ENCODE results near the gene NRN1.

Gene NRN1

DNA sequence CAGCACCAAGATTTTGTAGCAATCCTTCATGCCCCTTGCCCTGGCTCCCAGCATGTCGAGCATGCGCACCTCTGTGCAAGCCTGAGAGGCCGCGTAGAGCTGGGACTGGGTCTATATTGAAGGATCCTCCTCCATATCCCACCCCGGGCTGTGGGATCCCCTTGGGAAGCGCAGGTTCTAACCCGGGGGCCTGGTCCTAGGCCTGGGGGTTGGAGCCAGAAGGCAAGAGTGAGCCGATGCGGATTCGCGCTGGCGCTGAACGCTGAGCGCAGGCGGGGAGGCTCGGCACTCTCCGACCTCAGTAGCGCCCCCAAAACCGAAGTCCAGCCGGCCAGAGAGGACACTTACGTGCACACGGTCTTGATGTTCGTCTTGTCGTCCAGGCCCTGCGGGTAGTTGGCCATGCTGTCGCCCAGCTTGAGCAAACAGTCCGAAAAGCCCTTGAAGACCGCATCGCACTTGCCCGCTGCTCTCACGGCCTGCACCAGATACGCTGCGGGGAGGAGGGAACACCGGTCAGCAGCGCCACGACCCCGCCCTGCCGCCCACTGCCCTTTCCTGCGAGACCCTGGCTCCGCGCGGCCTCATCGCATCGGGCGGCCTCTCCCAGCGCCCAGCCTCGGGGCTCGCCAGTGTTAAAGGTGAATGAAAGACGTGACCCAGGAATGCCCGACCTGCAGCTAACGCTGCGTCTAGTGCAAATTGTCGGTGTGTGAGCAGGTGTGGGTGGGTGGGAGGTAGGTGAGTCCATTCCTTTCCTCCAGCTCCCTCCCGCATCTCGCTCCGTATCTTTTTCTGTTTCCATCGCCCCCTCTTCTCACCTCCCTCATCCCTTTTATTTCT, 4.5 kb downstream of the NRN1 start:
- no peak for DNase-seq (ENCODE audit: low read depth in 2 of 2)

GRCh38 chr6:6001443-6001842, 5.3 kb downstream of the NRN1 start:
- no peak for DNase-seq (ENCODE audit: low read depth in 2 of 2)

DNA sequence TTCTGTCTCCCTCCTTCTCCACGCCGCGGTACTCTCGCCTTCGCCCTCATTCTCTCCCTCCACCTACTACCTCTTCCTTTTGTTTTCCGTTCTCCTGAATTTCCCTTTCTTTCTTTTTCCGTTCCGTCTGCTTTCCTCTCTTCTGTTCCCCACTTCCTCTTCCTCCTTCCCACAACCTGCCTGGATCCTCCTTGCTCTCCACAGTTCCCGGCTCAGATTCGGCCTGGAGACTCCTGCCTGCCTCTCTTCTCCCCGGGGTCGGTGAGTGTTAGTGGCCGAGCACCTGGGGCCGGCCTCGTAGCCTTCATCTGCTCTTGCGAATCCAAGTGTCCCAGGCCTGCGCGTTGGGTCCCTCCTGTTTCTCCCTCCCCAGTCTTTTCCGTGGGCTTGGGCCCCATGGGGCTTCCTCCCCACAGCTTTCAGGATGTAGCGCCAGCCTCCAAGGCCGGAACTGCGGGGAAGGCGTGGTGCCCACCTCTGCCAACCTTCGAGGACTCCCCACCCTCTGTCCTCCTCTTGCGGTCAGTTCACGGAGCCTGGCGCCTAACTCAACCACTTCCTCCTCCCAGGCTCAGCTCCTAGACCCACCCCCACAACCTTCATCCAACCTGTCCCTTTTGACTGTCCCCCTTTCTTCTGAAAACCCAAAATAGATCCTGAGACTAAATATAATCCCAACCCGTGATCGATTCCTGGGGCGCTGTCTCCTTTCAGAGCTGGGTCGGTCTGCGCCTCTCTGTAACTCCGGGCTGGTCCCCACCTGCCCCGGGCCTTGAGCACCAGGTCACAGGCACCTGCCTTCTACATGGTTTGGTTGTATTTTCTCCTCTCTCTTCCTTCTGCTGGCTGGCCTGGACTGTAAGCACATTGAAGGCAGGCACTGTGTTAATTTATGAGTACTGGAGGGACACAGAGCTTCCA, 6.8 kb downstream of the NRN1 start:
- DNase-seq (ENCODE audit: low read depth in 2 of 2): no peak

DNA sequence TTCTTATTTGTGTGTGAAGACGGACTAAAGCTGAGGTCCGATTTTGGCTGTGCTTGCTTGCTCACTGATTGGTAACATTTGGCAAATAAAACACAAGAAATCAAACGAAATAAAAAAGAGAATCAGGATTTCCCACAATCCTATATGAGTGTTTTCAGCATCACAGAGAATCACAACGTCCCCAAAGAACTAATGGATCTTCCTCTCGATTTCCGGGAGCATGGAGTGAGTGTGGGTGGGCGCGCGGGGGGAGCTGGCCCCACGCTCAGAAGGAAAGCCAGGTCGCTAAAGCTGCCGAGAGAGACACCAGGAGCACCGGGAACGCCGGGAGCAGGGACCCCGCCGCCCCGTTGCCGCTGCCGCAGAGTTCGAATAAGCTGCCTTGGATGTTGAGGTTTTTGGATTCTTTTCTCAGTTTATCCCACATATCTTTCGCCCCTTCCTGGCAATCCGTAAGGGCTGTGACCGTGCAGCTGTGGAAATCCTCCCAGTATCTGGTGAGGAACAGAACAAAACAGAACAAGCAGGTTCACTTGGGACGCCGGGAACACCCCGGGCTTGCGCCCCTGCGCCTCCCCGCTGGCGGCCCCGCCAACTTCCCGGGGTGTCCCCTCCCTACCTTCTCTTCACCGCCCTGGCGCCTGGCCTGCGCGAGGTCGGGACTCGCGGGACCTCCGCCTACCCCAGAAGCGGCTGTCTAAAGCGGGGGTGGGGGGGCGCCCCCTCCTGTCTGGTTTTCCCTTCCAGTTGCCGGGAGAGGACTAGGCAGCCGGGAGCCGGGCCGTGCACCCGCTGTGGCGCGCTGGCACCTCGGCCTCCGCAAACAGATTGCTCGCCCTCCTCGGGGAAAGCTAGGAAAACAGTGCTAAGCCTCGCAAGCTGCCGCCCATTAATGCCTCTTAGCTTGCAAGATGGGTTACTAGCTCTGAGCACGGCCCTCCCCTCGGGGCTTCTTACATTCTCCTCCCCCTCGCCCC, 7.7 kb downstream of the NRN1 start:
- no peak for DNase-seq (ENCODE audit: low read depth in 2 of 2)

DNA sequence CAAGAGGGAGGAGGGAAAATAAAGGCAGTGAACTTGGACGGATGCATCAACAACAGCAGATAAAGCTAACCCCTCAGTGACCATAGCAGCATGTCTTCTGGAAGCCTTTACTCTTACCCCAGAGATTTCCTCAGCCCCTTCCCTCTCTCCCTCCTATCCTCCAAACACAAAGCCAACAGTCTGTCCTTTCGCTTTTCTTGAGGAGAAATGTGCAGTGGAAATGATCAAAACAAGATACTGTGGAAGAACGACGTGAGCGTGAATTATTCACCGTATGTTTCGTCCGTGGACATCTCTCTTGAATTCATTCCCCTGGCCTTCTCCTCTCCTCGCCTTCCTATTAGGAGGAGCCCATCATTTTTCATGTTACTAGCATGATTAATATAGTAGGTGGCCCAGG, 8.5 kb downstream of the NRN1 start:
- DNase-seq (ENCODE audit: low read depth in 2 of 2): no peak

- no peak for DNase-seq (ENCODE audit: low read depth in 2 of 2)
These were observed 9.2 kb downstream of the NRN1 start for GRCh38 chr6:5997420-5997987.

GRCh38 chr6:5996714-5997419, 9.9 kb downstream of the NRN1 start:
- no peak for DNase-seq (ENCODE audit: low read depth in 2 of 2)

DNA sequence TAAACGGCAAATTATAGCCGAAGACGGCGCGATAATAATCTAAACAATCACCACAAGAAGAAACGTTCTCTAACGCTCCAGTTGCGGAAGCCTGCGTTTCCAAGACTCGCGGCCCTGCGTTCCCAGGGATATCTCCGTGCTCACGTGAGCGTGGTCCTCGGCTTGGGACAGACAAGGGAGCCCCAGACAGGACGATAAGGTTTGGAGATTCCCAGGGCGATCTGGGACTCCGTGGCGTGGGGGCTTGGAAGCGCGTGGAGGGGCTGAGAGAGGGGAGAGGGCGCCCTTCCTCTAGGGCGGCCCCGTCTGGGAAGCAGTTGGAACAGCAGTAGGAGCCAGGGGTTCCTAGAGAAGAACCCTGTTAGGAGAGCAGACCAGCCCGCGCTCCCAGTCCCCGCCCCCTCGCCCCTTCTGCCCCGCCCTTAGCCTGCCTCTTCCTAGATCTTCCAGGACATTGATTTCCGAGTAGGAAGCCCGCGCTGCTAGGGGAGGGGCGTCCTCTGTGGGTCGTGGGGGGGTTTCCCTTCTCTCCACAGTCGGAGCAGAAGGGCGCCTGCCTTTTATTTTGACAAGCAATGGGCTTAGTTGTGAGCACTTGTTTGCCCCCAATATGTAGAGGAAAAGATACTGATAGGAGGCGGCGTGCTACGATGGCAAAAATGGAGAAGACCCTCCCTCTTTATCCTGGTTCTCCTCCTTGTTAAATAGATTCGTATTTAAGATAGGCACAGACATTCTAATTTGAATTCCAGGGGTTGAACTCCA, 10.6 kb downstream of the NRN1 start:
- DNase-seq (ENCODE audit: low read depth in 2 of 2): no peak

DNA sequence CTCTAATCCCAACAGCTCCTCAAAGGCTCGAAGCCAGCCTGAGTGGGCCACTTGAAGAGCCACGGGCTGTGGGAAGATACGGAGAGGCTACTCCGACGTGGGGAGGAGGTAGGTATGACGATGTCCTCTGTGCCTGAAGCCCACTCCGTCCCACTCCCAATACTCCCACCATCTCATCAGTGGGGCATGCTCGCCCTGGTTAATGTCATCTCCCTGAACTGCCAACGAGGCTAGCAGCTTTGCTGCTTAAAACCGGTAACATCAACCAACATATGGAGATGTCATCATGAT, 11.1 kb downstream of the NRN1 start:
- no peak for DNase-seq (ENCODE audit: low read depth in 2 of 2)

GRCh38 chr6:5994999-5995657, 11.6 kb downstream of the NRN1 start:
- DNase-seq (ENCODE audit: low read depth in 2 of 2): no peak

GRCh38 chr6:5994234-5994998, 12.3 kb downstream of the NRN1 start:
- no peak for DNase-seq (ENCODE audit: low read depth in 2 of 2)

DNA sequence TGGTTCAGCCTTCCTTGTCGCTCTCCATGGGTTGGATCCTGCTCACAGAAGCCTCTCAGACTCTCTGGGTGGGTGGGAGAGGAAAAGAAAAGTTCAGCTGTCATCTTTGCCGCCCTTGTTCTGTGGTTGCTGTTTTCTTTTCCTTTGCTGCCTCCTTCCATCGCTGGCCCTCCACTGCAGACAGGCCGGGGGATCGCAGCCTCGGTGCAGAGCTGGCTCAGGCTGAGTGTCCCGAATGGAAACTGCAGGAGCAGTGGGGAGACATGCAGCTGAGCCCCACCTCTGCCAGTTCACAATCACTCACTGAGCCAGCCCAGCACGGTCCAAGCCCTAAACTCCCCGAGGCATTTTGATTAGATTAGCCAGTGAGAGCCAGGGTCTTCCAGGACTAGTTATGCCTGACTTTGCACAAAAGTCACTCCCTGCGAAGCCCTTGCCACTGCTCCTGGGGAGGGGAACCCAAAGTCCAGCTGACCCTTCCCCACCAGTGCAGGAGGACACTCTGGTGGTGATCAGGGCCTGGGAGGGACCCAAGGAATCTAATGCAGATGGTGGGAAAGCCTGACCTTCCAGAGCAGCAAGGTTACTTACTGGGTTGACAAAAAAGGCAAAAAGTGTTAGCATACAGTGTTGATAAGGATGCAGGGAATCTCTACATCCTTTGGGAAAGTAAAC, 14.0 kb downstream of the NRN1 start:
- DNase-seq (ENCODE audit: low read depth in 2 of 2): no peak

- no peak for DNase-seq (ENCODE audit: low read depth in 2 of 2)
These were observed 15.9 kb downstream of the NRN1 start for GRCh38 chr6:5990786-5991185.

GRCh38 chr6:5989141-5989723, 17.5 kb downstream of the NRN1 start:
- no peak for DNase-seq (ENCODE audit: low read depth in 2 of 2)

- DNase-seq (ENCODE audit: low read depth in 2 of 2): no peak
These were observed 19.9 kb downstream of the NRN1 start for GRCh38 chr6:5986861-5987260.

DNA sequence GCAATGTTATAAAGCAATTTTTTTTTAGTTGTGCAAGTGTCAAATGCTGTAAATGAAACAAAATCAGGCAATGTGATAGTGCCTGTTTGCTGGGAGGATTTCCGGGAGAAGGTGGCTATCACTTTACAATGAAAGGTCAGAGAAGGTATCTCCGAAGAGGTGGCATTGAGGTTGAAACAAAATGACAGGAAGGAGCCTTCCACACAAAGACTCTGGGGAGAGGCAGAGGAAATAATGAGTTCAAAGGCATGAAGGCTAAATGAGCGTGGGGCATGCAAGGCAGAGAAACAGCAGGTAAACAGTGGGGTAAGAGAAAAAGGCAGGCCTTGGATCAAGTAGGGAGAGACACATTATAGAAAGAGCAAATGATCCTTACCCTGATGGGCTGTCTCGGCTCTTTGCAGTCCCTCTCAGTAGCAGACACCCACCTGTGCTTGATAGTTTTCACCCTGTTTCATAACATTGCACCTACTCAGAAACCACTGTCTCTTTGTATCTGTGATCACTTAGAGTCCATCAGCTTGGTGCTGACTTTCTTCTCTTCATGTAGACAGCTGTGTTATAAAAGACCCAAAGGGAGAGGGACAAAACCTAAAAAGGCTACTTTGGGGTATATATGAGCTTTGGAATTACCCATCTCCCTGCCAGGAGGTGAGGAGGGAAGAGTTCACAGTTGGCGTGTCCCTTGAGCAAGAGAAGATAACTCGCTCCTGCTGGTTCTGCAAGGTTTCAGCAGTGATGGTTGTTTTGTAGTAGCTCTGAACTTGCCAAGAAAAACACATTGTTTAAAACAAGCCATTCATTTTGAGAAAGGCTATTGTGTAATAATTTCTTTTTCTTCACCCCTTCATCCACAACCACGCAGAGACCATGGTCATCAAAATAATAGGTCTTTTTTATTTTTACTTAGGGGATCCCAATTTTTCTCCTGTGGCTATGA, 22.3 kb downstream of the NRN1 start:
- DNase-seq (ENCODE audit: low read depth in 2 of 2): no peak

Measured in activated CD8-positive, alpha-beta memory T cell treated with anti-CD3 and anti-CD28 coated beads for 4 hours (primary cell).